Activated CD8-positive, alpha-beta memory T cell treated with anti-CD3 and anti-CD28 coated beads, Interleukin-2, amount 50 U/mL, for 24 hours (primary cell): Measurements from ENCODE around the gene ULK4.
"Not testable (repeated sequence)": the region's sequence is repeated elsewhere in the genome, so short reads cannot be mapped to it uniquely, and the experiment has no call there.

Experiments used
- DNase-seq: peaks from one replicate; pipeline ENCODE4 v3.0.0-alpha.2; 2020; ENCODE audit errors: extremely low read depth

The ULK4 gene

GRCh38 chr3:41441568-41441967, 520.3 kb downstream of the ULK4 start:
- DNase-seq, result no peak

GRCh38 chr3:41441139-41441538, 520.8 kb downstream of the ULK4 start:
- no peak for DNase-seq

- DNase-seq, result no peak
Measured at GRCh38 chr3:41436983-41437382, 524.9 kb downstream of the ULK4 start.

- DNase-seq, result no peak
Measured at GRCh38 chr3:41434781-41435180, 527.1 kb downstream of the ULK4 start.

- DNase-seq, result no peak
Measured at GRCh38 chr3:41431386-41431785, 530.5 kb downstream of the ULK4 start.

GRCh38 chr3:41430886-41431285, 531.0 kb downstream of the ULK4 start:
- no peak for DNase-seq

GRCh38 chr3:41430391-41430790, 531.5 kb downstream of the ULK4 start:
- no peak for DNase-seq

- no peak for DNase-seq
Measured at GRCh38 chr3:41426485-41426884, 535.4 kb downstream of the ULK4 start.

GRCh38 chr3:41424543-41425300, 537.2 kb downstream of the ULK4 start:
- no peak for DNase-seq

- no peak for DNase-seq
Measured at GRCh38 chr3:41419809-41420208, 542.1 kb downstream of the ULK4 start.

GRCh38 chr3:41418961-41419691, 542.8 kb downstream of the ULK4 start:
- no peak for DNase-seq

- no peak for DNase-seq
Measured at GRCh38 chr3:41417574-41417973, 544.3 kb downstream of the ULK4 start.

- DNase-seq, result no peak
Measured at GRCh38 chr3:41411065-41411464, 550.8 kb downstream of the ULK4 start.

GRCh38 chr3:41405466-41405865, 556.4 kb downstream of the ULK4 start:
- no peak for DNase-seq

- no peak for DNase-seq
Measured at GRCh38 chr3:41404582-41404981, 557.3 kb downstream of the ULK4 start.

- DNase-seq, result no peak
Measured at GRCh38 chr3:41394896-41395295, 567.0 kb downstream of the ULK4 start.

GRCh38 chr3:41370765-41371535, 591.0 kb downstream of the ULK4 start:
- not testable (repeated sequence) for DNase-seq

- no peak for DNase-seq
Measured at GRCh38 chr3:41370307-41370706, 591.6 kb downstream of the ULK4 start.

GRCh38 chr3:41369838-41370237, 592.1 kb downstream of the ULK4 start:
- DNase-seq, result no peak

- no peak for DNase-seq
Measured at GRCh38 chr3:41365973-41366372, 595.9 kb downstream of the ULK4 start.

- no peak for DNase-seq
Measured at GRCh38 chr3:41364736-41365135, 597.2 kb downstream of the ULK4 start.

- DNase-seq, result no peak
Measured at GRCh38 chr3:41363830-41364523, 597.9 kb downstream of the ULK4 start.
